OCI-LY1 (cell line): Measurements from ENCODE around the gene FUBP1.
"Not testable (repeated sequence)": the region's sequence is repeated elsewhere in the genome, so short reads cannot be mapped to it uniquely, and the experiment has no call there.

ENCODE experiments used
- EZH2 ChIP-seq: fragments of 200-600 bp; sonication (generic), shearing (Covaris generic); IDR thresholded peaks from 2 replicates; pipeline ENCODE4 v1.8.0; 2017; ENCODE audit warnings: borderline replicate concordance, mixed run types, mild to moderate bottlenecking, antibody characterized with exemption, low read length, moderate library complexity, mixed read lengths
- TF ChIP-seq, protein P1 (sequence below): fragments of 200-600 bp; sonication (generic), shearing (Covaris generic); IDR thresholded peaks from 2 replicates; pipeline ENCODE4 v1.5.1; 2017; ENCODE audit warnings: mild to moderate bottlenecking, antibody characterized with exemption, low read length, moderate library complexity, mixed read lengths

DNA sequence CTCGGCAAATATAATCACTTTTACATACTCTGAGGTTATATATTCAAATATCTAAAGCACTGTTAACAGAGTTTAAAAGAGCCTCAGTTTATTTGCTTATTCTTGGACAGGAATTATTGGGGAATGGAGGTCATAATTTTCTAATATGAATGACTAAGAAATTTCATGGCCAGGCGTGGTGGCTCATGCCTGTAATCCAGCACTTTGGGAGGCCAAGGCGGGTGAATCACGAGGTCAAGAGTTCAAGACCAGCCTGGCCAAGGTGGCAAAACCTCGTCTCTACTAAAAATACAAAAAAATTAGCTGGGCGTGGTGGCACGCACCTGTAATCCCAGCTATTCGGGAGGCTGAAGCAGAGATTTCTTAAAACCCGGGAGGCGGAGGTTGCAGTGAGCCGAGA lies 21.7 kb upstream of the FUBP1 start:
- TF ChIP-seq, protein P1, sequence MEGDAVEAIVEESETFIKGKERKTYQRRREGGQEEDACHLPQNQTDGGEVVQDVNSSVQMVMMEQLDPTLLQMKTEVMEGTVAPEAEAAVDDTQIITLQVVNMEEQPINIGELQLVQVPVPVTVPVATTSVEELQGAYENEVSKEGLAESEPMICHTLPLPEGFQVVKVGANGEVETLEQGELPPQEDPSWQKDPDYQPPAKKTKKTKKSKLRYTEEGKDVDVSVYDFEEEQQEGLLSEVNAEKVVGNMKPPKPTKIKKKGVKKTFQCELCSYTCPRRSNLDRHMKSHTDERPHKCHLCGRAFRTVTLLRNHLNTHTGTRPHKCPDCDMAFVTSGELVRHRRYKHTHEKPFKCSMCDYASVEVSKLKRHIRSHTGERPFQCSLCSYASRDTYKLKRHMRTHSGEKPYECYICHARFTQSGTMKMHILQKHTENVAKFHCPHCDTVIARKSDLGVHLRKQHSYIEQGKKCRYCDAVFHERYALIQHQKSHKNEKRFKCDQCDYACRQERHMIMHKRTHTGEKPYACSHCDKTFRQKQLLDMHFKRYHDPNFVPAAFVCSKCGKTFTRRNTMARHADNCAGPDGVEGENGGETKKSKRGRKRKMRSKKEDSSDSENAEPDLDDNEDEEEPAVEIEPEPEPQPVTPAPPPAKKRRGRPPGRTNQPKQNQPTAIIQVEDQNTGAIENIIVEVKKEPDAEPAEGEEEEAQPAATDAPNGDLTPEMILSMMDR, result not testable (repeated sequence)
- TF ChIP-seq EZH2, result not testable (repeated sequence)
